Motor neuron (in vitro differentiated cells): Measurements from ENCODE around the gene SBF2. TPM values are rescaled to one million over a fixed set of nuclear protein-coding genes. Genes with fewer than 3 reads are reported as not detected.

ENCODE experiments used
- ATAC-seq, 8 experiments: fragments of 200-7000 bp; cut with Tn5 transposase; replicated peaks in 6 of 8; 2 replicates each; pipeline ENCODE4 v1.8.0; 2021; ENCODE audit warnings: mild to moderate bottlenecking in 8 of 8, moderate library complexity in 8 of 8
- H3K27ac ChIP-seq, 2 donors: fragments of 250-450 bp; sonication (Bioruptor Pico); 2 replicates each; pipeline ENCODE4 v1.9.0; 2021; ENCODE audit warnings: antibody characterized with exemption in 2 of 2, mild to moderate bottlenecking in 2 of 2, moderate library complexity in 1 of 2
- H3K4me1 ChIP-seq, 2 donors: fragments of 250-450 bp; sonication (Bioruptor Pico); replicated peaks in 1 of 2; 2 replicates each; pipeline ENCODE4 v1.6.1; 2021; ENCODE audit warnings: antibody characterized with exemption in 2 of 2, mild to moderate bottlenecking in 2 of 2, moderate library complexity in 1 of 2
- H3K4me3 ChIP-seq, 5 donors: fragments of 250-450 bp; sonication (Bioruptor Pico); 2 replicates each; pipeline ENCODE4 v1.9.0; 2021; ENCODE audit warnings: antibody characterized with exemption in 5 of 5, mild to moderate bottlenecking in 5 of 5, moderate library complexity in 4 of 5
- WGBS, 10 experiments: fragments of 450-650 bp; shearing (Covaris generic); methylation state at CpG; one replicate each; pipeline ENCODE4 v1.0.0; 2022; 5-methylcytosine and 5-hydroxymethylcytosine counted together
- in situ Hi-C, 9 experiments: fragments of 400-800 bp; cut with MboI; loops; one replicate each; pipeline ENCODE4 v1.15.0; 2021; ENCODE audit warnings: low sequenced_read_pairs in 9 of 9, low pct_unique_long_range_greater_than_20kb in 2 of 9; ENCODE audit not compliant: unreplicated experiment in 9 of 9
- total RNA-seq, 8 experiments: library from RNA; unstranded; fragments of 300-600 nt; gene quantifications; 2 replicates each; pipeline versions ENCODE4 v1.2.3 to v1.2.4, GENCODE V29; 2022

SBF2 gene
- total RNA-seq, 8 experiments from 2014 or later: 31.8 to 66.3 (median 44.6) TPM

DNA sequence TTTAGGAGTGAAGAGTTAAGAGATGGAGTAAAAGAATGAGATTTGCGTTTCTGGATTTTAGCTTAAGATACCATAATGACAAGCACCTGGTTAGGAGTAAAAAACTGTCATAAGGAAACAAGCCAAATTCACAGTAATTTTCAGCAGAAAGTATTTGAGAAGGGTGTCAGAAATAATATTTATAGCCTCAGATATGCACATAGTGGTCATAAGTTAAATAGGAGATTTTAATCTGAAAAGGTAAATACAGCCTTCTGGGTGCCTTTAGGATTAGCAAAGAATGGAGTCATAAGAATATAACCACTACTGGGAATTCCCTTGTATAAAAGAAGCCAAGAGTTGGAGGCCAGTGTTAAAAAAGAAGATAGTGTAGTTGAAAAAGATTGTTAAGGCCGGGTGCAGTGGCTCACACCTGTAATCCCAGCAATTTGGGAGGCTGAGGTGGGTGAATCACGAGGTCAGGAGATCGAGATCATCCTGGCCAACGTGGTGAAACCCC is 470.1 kb downstream of the SBF2 start:
- 64 to 100% (median 93%) methylated on average over 1 to 5 of the region's 5 CpGs; no CpG with 5 or more reads in 1 of the 10 experiments for WGBS, 10 experiments
- in situ Hi-C loops: no loop called here
- no peak for ATAC-seq
- H3K4me1 ChIP-seq: no peaks in the 10 kb centered on the region
- no peak overlapping the region for H3K27ac ChIP-seq
- H3K4me3 ChIP-seq: no peak overlapping the region

DNA sequence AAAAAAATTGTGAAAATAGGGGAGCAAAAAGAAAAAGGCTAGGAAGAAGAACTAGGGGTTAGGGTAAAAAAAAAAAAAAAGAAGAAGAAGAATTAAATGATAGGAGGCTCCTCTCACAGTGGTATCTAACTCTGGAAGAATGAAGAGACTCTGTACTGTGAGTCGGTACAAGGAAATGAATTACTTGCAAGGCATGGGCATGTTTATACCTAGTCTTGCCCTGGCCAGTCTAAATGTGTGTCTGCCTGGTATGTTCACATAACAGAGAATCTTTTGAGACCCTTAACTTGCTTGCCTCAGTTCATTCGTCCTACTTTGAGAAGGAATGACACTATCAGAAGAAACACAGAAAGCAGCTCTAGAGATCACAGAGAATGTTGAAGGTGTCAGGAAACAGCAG is 470.6 kb downstream of the SBF2 start:
- in situ Hi-C loops: no loop called here
- H3K27ac ChIP-seq: no peak overlapping the region

DNA sequence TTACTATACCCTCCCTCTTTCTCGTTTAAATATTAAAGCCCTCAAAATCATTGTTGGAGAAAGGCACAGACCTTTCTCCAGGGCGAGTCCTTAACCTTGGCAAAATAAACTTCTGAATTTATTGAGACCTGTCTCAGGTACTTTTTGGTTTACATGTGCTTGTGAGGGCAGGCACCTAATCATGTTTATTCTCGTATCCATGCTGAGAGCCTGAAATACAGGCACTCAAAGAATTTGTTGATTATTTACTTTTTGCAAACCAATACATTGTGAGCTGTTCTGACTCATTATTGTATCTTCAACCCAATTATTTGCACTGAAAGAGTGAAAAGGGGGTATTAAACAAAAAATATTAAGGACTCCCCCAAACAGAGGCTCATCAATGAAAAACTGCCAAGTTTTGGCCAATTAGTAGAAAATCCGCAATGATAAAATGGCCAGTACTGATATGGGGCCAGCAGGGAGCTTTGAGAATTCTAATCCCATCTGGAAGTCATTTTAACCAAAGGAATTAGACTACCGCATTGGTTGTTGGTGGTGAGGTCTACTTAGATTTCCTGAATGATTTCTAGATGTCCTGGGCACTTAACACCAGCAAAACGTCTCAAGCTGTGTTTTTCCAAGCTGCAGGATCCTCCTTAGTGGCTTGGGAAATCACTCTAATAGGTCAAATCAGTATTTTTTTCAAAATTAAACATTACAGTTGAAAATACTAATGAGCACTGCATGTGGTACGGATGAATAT is 472.8 kb downstream of the SBF2 start:
- no peak for ATAC-seq
- H3K4me1 ChIP-seq: no peaks in the 10 kb centered on the region
- no peak overlapping the region for H3K4me3 ChIP-seq
- in situ Hi-C loops: no loop called here
- no peak overlapping the region for H3K27ac ChIP-seq
- 26 to 91% (median 81%) methylated on average over 3 to 7 of the region's 7 CpGs; no CpG with 5 or more reads in 1 of the 10 experiments for WGBS, 10 experiments

More for the DNA sequence above, 470.6 kb downstream of the SBF2 start:
- no peak for ATAC-seq
- Histone ChIP-seq H3K4me3 (no peak overlapping the region), H3K4me1 (no peaks in the 10 kb centered on the region)
- WGBS, 10 experiments: 80 to 100% (median 93%) methylated on average over 1 to 2 of the region's 2 CpGs; no CpG with 5 or more reads in 1 of the 10 experiments

GRCh38 chr11:9820260-9820659 is 473.8 kb downstream of the SBF2 start:
- WGBS, 10 experiments: 50 to 80% (median 66%) methylated on average over 1 of the region's 1 CpG; no CpG with 5 or more reads in 6 of the 10 experiments
- Histone ChIP-seq H3K4me3 (no peak overlapping the region), H3K4me1 (no peaks in the 10 kb centered on the region), H3K27ac (no peak overlapping the region)
- in situ Hi-C loops: no loop called here
- ATAC-seq: no peak

GRCh38 chr11:9817191-9817590 is 476.8 kb downstream of the SBF2 start:
- ATAC-seq: no peak
- no peak overlapping the region for H3K4me3 ChIP-seq
- WGBS, 10 experiments: 31 to 100% (median 94%) methylated on average over 1 of the region's 1 CpG; no CpG with 5 or more reads in 1 of the 10 experiments
- H3K27ac ChIP-seq: no peak overlapping the region
- no peaks in the 10 kb centered on the region for H3K4me1 ChIP-seq
- in situ Hi-C loops: no loop called here

DNA sequence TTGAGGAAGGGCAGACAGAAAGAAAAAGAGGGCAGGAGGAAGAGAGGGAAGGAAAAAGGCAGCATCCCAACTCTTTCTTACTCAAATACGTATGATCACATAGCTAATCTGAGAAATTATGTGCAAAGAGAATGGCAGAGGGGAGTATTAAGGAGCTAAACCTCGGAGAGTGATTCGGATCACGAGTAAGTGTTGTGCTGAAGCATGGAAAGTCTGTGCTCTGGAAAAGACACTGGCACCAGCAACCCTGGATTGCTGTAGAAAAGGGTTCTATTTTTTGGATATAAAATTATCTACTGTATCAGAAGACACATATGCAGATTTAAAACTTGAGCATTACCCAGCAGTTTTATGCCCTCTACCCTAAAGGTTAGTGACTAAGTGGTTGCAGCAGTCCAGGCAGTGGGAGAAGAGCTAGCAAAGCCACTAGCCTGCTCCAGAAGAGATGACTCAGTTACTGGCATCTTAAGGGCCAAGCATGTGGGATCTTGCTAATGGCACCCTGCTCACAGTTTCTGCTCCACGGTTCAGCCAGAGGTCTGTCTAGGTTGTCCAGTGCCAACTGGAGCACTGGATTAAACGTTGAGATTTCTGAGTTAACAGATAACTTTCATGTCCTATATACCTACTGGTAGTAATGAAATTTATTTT is 478.4 kb downstream of the SBF2 start:
- WGBS, 10 experiments: 0 to 100% (median 94%) methylated on average over 1 to 6 of the region's 6 CpGs; no CpG with 5 or more reads in 2 of the 10 experiments
- ATAC-seq: peak in 2 of 8 experiments; percentile 46 to 68

GRCh38 chr11:9814108-9814507 is 479.9 kb downstream of the SBF2 start:
- Histone ChIP-seq H3K4me1 (no peaks in the 10 kb centered on the region), H3K4me3 (no peak overlapping the region), H3K27ac (no peak overlapping the region)
- in situ Hi-C loops: no loop called here
- ATAC-seq: no peak

More for the DNA sequence above, 478.4 kb downstream of the SBF2 start:
- no peaks in the 10 kb centered on the region for H3K4me1 ChIP-seq
- no peak overlapping the region for H3K27ac ChIP-seq
- no peak overlapping the region for H3K4me3 ChIP-seq
- in situ Hi-C loops: no loop called here

DNA sequence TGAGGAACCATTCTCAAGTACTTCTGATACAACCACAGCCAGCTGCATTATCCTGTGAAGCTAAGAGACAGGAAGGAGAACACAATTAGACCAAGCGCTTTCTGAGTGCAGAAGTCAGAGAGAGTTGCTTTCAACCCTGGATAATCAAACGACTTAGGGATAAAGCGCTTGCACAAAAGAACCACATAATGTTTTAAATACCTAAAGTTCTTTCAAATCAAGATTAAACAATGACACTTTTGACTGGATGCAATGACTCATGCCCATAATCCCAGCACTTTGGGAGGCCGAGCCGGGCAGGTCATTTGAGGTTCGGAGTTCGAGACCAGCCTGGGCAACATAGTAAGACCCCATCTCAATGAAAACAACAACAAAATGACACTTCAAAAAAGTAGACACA is 485.1 kb downstream of the SBF2 start:
- H3K27ac ChIP-seq: no peak overlapping the region
- ATAC-seq: no peak
- H3K4me1 ChIP-seq: no peaks in the 10 kb centered on the region
- WGBS, 10 experiments: 60 to 95% (median 89%) methylated on average over 1 to 7 of the region's 7 CpGs
- H3K4me3 ChIP-seq: no peak overlapping the region
- in situ Hi-C loops: no loop called here

GRCh38 chr11:9806946-9807687 is 486.9 kb downstream of the SBF2 start:
- Histone ChIP-seq H3K4me3 (no peak overlapping the region), H3K27ac (no peak overlapping the region), H3K4me1 (peaks cover 8% of the 10 kb centered on the region in 2 donors)
- in situ Hi-C loops: no loop called here
- no peak for ATAC-seq
- 83 to 100% (median 92%) methylated on average over 1 to 4 of the region's 4 CpGs; no CpG with 5 or more reads in 3 of the 10 experiments for WGBS, 10 experiments

GRCh38 chr11:9804419-9804902 is 489.6 kb downstream of the SBF2 start:
- in situ Hi-C loops: no loop called here
- H3K27ac ChIP-seq: no peak overlapping the region
- peaks cover 8 to 14% of the 10 kb centered on the region in 2 donors for H3K4me1 ChIP-seq
- no peak overlapping the region for H3K4me3 ChIP-seq
- WGBS, 10 experiments: 50 to 100% (median 91%) methylated on average over 1 to 2 of the region's 2 CpGs; no CpG with 5 or more reads in 3 of the 10 experiments
- ATAC-seq: no peak

DNA sequence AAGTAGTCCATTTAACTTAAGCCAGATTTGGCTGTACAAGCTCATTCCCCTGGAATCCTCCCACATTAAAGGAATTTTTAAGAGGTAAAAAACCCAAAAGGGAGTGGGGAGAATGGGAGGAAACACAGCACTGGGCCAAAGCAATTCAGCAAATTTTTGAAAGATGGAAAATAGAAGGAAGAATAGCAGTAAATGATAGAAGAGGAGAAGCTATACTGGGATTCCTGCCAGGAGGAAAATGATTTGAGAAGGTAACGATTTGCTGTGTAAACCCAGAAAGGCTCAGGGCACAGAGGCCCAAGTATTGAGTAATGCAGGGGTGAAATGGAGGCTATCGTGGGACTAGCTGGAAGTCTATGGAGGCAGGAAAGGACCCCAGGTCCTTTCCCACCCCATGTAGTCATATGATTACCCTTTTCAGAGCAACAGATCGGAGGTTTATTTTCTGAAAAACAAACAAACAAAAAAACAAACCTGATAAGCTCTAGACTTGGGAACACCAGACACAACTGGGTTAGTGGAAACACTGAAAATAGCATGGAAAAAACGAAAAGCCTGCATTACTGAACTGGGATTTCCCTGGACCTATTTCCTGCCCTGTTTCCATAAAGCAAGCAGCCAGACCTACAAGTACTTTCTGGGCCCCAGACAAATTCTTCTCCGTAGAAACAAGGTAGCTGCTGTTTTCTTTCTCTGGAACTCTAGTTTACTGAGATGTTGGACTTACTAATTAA is 490.2 kb downstream of the SBF2 start:
- Histone ChIP-seq H3K4me3 (no peak overlapping the region), H3K4me1 (peaks cover 8 to 14% of the 10 kb centered on the region in 2 donors), H3K27ac (no peak overlapping the region)
- WGBS, 10 experiments: 35 to 96% (median 88%) methylated on average over 2 to 5 of the region's 5 CpGs
- in situ Hi-C loops: no loop called here
- ATAC-seq: no peak

DNA sequence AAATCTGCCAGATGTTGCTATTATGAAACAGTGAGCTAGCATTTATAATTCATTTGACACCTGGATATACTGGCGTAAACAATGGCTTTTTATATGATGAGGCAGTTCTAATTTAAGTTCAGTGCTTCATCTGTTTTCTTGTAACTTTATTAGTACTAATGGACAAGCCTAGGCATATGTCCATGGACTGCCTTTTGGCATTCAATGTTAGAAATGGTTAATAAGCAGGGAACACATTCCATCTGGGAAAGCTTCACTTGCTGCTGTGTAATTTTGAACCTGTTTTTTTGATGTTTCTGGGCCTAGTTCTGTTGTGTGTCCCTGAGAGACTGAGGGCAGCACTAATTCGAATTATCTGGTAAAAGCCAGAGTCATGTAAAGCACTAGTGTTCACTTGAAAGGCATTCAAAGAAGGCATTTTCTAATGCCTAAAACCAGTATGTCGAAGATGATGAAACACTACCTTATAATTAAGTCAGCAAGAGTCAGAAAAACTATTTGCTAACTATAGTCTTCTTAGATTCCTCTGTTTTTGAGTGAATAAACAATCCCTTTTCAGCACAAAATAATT is 491.6 kb downstream of the SBF2 start:
- Histone ChIP-seq H3K27ac (peak overlapping the region in 1 of 2 donors; percentile 39), H3K4me1 (peaks cover 8 to 14% of the 10 kb centered on the region in 2 donors), H3K4me3 (no peak overlapping the region)
- ATAC-seq: peak in 7 of 8 experiments; percentile 11 to 73 (median 39)
- 0 to 80% (median 39%) methylated on average over 1 to 3 of the region's 3 CpGs; no CpG with 5 or more reads in 1 of the 10 experiments for WGBS, 10 experiments
- in situ Hi-C loops: no loop called here
